T-helper 1 cell treated with Interleukin-12 subunit alpha and Interleukin-12 subunit beta and Interleukin-4 antibody, amounts not matched to agents 30 ng/mL and 1 ng/mL, for 36 hours (primary cell): ENCODE measurements around the gene LRRC9. TPM values are rescaled to one million over a fixed set of nuclear protein-coding genes. Genes with fewer than 3 reads are reported as not detected.
"Not testable (repeated sequence)": the region's sequence is repeated elsewhere in the genome, so short reads cannot be mapped to it uniquely, and the experiment has no call there.

Source experiments
- intact Hi-C: fragments of 100-400 bp; cut with micrococcal nuclease; formaldehyde crosslinking; loops from one replicate; pipeline ENCODE4 v1.15.1; 2024
- total RNA-seq: library from RNA; stranded (reverse); gene quantifications from 2 replicates; pipeline ENCODE4 v1.2.3, GENCODE V29; 2022

The LRRC9 gene
- total RNA-seq, 1 donor from 2014 or later = not detected

DNA sequence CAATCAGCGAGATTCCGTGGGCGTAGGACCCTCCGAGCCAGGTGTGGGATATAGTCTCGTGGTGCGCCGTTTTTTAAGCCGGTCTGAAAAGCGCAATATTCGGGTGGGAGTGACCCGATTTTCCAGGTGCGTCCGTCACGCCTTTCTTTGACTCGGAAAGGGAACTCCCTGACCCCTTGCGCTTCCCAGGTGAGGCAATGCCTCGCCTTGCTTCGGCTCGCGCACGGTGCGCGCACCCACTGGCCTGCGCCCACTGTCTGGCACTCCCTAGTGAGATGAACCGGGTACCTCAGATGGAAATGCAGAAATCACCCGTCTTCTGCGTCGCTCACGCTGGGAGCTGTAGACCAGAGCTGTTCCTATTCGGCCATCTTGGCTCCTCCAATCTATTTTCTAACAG lies 32.2 kb downstream of the LRRC9 start:
- intact Hi-C loops = not testable (repeated sequence)

DNA sequence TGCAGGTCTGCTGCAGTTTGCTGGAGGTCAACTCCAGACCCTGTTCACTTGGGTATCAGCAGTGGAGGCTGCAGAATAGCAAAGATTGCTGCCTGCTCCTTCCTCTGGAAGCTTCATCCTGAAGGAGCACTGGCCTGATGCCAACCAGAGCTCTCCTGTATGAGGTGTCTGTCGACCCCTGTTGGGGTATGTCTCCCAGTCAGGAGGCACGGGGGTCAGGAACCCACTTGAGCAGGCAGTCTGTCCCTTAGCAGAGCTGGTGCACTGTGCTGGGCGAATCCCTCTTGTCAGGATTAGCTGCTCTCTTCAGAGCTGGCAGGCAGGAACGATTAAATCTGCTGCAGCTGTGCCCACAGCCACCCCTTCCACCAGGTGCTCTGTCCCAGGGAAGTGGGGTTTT lies 37.9 kb downstream of the LRRC9 start:
- intact Hi-C loops = not testable (repeated sequence)

DNA sequence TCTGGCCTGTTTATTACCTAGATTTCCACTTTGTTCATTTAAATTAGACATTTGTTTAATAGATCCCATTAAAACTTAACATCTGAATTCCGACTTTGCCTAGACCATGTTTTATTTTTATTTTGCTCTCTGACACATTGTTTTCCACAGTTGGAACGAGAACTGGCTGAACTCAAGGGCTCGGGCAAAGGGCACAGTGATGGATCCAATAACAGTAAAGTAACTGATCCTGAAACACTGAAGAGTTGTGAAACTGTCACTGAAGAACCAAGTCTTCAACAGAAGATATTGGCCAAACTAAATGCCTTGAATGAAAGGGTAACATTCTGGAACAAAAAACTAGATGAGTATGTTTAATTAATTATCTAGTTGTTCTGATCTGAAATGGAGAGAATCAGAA lies 39.7 kb downstream of the LRRC9 start:
- intact Hi-C loops = loop anchor here (5.0 to 10.0 kb wide), 2 partner anchors 475 to 598 kb away; partner anchors contain the start of genes JKAMP and L3HYPDH

DNA sequence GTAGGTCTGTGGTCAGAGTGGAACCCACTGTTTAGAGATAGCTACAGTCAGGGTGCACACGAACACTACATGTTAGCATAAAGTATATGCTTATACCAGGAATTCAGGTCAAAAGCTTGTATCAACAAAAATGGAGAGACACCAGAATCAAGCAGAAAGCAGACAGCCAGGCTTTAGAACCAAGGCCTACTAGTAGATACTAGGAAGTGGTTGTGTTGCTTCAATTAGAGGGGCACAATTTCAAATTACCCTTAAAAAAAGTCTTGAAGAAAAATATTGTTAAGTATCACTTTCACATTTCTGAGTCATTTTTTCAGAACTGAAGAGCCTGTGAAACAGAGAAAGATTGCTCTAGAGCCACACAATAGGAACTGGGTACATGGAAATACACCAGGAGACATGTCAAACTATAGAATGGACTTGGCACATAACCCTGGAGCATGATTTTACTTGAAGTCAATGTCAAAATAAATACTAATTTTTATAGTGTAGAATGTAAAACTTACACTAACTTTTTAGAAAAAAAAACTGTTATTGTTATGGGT lies 41.6 kb downstream of the LRRC9 start:
- intact Hi-C loops = loop anchor here (5.0 to 10.0 kb wide), 2 partner anchors 477 to 596 kb away; partner anchors contain the start of genes JKAMP and L3HYPDH

DNA sequence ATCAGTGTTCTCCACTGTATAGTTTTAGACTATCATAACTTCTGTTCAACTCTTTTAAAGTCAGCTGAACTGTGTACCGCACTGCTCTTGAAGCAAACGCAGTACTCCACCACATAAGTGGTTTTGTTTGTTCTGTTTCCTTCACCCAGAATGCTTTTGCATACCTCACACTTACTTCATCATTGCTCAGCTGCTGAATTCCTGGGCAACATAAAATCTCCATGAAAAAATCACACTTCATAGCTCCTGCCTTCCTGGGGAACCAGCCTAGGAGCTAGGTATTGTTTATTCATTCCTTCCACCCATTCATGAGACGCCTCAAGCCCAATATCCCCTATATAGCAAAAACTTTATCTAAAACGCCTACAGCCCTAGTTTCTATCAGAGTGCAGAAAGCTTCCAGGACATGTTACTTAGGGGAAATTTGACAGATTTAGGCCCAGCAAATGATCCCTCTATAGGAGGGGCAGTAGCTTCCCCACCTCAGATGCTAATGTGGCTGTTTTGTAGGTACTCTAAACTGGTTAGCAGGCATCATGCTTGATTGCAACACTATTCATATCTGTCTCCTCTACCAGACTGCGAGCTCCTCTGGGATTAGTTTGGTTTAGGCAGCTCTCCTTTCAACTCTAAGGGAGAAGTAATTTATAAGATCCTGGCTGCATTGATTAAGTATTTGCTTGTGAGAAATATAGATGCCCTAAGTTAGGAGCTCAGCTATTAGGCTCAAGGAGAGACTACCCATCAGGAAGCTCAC lies 44.5 kb downstream of the LRRC9 start:
- intact Hi-C loops = loop anchor here (1.0 to 10.0 kb wide), 9 partner anchors 100 to 1928 kb away; partner anchors contain the start of genes JKAMP, L3HYPDH, PCNX4 and PPM1A

DNA sequence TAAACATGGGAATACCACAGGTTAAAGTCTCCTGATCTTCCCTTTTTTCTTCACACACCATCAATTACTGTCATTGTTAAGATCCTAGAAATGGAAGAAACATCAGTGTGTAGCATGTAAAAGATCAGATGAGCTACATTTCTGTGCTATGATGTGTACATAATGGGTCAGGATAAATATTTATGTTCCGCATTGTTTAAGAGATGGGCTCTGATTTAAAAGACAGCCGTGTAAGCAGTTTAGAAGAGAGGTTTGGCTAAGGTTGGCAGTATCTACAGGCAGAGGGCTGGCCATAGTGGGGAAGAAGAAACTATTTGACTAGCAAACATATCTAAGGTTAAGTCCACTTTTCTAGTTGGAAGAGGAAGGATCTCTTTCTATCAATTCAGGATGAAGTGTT lies 49.4 kb downstream of the LRRC9 start:
- intact Hi-C loops = loop anchor here (5.0 to 10.0 kb wide), 2 partner anchors 485 to 1923 kb away; partner anchors contain the start of genes JKAMP and L3HYPDH

DNA sequence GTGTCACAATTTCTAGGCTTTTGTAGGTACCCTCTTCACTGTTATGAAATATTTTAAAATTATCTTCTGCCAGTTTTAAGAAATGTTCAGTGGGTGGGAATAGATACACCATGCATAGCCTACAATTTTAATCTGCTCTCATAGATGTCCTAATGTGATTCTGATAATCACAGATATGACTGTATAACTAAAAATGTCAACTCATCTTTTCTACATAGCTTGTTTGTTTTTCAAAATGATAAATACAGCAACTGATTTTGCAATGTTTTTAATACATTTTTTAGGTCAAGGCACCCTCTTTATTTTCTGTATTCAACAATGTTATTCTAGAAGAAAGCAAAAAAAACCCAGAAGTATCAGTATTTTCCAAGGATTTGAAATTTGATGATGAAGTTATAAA lies 61.6 kb downstream of the LRRC9 start:
- intact Hi-C loops = no loop called here

DNA sequence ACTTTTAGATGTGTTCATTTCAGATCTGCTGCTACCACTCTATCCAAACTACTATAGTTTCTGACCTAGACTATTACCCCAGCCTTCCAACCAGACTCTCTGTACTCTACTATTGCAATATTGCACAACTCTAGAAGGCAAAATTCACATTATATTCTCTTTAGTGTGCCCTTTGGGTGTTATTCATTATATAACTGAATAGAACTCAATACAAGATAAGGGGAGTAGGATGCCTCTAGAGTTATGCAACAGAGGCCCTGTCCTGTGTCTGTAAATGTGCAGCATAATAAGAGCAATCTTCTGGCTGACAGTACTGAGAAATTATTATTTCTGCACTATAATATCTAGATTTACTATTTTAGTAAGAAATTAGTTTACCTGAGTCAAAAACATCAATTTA lies 63.1 kb downstream of the LRRC9 start:
- intact Hi-C loops = no loop called here

DNA sequence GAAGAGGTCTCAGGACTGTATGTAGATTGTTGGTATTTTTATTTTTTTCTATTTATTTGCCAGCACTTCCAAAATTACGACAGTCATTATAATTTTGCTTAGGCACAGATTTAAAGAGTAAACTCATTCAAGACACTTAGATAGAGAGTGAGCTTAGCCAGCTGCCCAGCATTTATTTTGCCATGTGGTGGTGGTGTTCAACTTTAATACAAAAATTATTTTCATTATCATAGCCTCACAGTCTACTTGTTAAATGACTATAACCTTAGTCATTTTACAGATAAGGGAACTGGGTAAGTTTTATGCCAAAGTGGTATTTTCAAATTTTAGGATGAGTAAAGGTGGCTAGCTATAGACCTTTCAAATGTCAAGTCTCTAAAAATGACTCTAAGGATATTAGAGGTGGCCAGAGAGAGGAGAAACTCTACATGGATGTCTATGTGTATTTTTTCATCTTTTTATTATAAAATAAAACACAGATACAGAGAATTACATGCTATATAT lies 66.7 kb downstream of the LRRC9 start:
- intact Hi-C loops = no loop called here

DNA sequence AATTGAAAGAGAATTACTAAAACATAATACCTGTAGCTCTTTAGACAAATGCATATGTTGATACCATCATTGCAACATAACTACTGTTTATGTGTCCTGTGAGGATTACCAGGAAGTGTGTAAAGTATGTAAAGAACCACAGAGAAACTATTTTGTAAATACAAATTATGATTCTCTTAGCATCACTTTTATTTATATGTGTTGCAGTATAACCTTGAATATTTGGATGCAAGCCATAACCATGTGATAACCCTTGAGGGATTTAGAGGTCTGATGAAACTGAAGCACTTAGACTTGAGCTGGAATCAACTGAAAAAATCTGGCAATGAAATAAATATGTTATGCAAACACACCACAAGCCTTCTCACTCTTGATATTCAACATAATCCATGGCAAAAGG lies 77.5 kb downstream of the LRRC9 start:
- intact Hi-C loops = no loop called here

DNA sequence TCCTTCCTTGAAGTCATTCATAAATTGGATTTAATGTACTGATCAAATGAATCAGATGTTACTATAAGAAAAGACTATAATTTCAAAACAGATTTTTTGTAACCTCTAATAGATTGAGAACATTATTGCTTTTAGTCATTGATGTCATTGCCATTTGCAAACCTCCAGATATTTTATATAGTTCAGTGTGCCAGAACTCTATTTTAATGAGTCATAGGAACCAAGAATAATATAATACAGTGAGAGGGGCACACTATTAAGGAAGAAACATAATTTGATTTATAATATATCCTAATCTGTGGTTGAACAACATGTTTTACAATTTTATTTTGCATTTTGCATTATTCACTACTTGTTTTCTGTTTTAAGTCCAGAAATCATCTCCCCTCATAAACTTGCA lies 78.0 kb downstream of the LRRC9 start:
- intact Hi-C loops = no loop called here

DNA sequence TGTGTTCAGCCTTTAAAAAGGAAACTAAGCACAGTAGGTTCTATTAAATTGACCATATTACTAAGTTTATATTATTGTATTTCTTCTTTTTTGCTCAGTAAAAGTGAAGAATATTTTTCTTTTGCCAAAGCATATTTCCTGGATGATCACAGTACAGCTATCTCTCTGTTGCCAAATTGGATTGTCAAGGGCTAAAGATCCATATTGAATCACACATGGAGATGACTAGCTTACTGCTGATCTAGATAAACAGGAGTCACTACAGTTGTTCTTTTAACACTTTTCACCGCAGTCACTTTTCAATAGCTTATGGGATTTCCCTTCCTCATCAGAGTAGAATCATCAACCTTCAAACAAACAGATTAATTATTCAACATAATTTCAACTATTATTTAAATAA lies 78.6 kb downstream of the LRRC9 start:
- intact Hi-C loops = no loop called here

DNA sequence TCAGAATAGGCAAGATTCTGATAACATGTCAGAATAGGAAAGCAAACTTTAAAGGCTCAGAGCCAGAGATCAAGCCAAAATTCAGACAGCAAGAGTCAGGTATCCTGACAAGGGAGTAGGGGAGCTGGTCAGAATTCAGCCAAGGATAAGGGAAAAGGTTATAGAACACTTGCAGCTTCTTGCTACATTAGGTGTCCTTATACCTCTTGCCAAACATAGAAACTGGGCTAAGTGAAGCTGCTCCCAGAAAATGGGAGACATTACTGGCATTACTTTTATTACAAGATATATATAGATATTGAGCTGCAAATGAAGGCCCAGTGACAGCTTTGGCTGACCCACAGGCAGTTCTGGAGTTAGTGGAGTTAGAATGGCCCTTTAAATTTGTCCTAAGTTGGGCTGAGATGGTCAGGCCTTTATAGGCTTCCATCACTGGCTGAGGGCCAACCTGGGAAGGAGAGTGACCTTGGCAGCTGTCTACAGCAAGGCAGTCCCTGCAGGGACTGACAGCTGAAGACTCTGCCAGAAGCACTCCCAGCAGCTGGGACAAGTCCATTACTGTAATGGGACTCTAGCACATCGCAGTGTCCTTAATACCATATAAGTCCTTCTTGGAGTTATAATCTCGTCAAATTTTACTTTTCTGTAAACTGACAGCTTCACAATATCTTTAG lies 83.0 kb downstream of the LRRC9 start:
- intact Hi-C loops = no loop called here

DNA sequence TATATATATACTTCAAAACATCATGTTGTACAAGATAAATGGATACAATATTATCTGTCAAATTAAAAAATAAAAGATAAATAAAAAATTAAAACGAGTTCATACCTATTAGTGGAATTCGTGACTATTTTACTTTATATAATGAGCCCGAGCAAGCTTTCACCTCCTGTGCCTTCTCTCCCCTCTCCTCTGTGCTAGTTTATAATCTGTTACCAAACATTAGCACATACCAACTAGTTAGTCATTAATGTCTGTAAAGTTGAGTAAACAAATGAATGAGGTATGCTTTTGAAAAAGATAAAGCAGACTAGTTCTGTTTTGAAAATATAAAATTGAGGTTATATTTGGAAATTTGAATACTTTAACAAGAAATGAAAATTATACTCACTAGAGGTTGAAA lies 84.0 kb downstream of the LRRC9 start:
- intact Hi-C loops = no loop called here

DNA sequence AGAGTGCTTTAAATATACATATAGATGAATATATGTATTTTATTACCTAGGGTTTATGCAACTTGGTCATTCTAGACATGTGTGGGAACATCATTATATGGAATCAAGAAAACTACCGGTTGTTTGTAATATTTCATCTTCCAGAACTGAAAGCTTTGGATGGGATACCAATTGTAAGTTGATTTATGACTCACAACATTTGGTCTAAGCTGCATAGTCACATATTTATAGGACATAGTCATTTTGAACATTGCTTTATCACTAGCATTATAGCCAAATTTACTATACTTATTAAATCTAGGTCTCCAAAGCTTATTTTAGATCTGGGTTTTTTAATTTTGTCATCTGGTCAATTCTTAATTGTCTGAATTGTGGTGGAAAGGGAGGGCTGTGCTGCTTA lies 88.1 kb downstream of the LRRC9 start:
- intact Hi-C loops = no loop called here

DNA sequence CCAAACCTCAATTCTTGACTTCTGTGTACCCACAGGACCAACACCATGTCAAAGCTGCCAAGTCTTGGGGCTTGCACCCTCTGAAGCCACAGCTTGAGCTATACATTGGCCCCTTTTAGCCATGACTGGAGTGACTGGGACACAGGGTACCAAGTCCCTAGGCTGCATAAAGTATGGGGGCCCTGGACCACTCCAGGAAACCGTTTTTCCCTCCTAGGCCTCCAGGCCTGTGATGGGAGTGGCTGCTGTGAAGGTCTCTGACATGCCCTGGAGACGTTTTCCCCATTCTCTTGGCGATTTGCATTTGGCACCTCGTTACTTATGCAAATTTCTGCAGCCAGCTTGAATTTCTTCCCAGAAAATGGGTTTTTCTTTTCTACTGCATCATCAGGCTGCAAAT lies 90.3 kb downstream of the LRRC9 start:
- intact Hi-C loops = not testable (repeated sequence)

DNA sequence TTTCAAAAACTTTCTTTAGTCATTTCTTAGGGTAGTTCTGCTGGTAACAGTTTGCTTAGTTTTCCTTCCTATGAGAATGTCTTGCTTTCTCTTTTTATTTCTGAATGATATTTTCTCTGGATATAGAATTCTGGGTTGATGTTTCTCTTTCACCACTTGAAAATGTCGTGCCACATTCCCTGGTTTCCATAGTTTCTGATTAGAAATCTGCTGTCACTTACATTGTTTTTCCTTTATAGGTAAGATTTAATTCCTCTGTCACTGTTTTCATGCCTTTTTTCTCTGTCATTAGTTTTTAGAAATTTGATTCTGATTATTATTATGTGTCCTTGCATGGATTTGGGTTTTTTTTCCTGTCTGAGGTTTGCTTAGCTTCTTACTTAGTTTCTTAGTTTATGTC lies 94.5 kb downstream of the LRRC9 start:
- intact Hi-C loops = no loop called here

DNA sequence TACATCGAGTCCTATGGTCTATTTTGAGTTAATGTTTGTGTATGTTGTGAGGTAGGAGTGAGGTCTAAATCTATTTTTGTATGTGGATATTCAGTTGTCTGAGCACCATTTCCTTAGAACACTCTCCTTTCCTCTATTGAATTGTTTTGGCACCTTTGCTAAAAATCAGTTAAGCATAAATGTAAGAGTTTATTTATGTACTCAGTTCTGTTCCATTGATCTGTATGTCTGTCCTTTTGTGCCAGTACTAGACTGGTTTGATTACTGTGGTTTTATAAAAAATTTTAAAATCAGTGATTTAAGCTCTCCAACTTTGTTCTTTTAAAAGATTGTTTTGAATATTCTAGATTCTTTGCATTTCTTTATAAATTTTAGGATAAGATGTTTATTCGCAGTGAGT lies 101.7 kb downstream of the LRRC9 start:
- intact Hi-C loops = no loop called here

DNA sequence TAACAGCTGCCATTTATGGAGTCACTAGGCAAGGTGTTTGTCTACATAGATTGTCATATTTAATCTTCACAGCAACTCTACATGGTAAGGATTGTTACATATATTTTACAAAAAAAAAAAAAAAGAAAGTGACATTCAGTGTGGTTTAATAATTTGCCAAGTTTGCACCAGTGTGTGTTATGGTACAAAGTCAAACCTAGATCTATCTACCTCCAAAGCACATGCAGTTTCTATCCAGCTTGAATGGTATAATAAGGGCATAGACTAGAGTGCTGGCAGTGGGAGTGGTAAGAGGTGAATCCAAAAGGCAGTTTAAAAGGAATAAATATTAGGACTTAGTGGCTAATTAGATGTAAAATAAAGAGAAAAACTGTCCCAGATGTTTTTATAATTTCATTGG lies 105.6 kb downstream of the LRRC9 start:
- intact Hi-C loops = no loop called here

DNA sequence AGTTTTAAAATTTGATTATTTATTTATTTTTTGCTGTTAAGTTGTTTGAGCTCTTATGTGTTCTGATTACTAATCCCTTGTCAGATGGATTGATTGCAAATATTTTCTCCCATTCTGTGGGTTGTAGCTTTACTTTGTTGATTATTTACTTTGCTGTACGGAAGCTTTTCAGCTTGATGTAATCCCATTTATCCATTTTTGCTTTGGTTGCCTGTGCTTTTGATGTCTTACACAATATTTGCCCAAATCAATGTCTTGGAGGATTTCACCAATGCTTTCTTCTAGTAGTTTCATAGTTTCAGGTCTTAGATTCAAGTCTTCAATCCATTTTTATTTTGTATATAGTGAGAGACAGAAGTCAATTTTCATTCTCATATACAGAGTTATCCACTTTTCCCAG lies 115.2 kb downstream of the LRRC9 start:
- intact Hi-C loops = no loop called here

DNA sequence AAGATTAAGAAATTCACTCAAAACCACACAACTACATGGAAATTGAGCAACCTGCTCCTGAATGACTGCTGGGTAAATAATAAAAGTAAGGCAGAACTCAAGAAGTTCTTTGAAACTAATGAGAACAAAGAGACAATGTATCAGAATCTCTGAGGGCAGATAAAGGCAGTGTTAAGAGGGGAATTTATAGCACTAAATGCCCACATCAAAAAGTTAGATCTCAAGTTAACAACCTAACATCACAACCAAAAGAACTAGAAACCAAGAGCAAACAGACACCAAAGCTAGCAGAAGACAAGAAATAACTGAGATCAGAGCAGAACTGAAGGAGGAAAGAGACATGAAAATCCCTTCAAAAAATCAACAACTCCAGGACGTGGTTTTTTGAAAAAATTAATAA lies 128.0 kb downstream of the LRRC9 start:
- intact Hi-C loops = not testable (repeated sequence)

DNA sequence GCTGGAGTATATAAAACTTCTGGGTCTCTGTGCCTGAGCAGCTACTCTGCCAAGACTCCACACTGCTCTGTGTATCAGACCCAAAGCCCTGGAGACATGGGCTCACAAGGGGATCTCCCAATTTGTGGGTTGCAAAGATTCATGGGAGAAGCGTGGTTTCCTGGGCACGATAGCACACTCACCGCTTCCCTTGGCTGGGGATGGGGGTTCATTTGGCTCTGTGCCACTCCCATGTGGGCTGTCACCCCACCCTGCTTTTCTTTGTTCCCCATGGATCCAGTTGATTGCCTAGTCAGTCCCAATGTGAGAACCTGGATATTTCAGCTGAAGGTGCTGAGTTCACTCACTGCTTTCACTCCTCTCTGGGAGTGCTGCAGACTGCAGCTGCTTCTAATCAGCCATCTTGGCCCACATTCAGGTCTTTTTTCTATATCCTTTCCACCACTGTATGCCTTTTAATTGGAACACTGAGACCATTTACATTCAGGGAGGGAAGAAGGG lies 131.8 kb downstream of the LRRC9 start:
- intact Hi-C loops = no loop called here
